NB4 (cell line): ENCODE measurements around the gene UBL7.

Experiments used
- CTCF ChIP-seq: IDR thresholded peaks from one replicate; pipeline ENCODE4 v1.5.1; 2012; ENCODE audit warnings: low read depth, low read length
- POLR2A ChIP-seq: IDR thresholded peaks from 2 replicates; pipeline ENCODE4 v1.6.1; 2011; ENCODE audit warnings: mild to moderate bottlenecking; ENCODE audit not compliant: insufficient read length; ENCODE audit errors: extremely low read depth

GRCh38 chr15:74429781-74430400, 31.1 kb downstream of the UBL7 start:
- TF ChIP-seq CTCF (no peak), POLR2A (no peak)
